GM18517 (cell line): Measurements from ENCODE around the gene SLC49A4.

Experiments
- ATAC-seq: cut with Tn5 transposase; IDR thresholded peaks from one replicate; pipeline ENCODE4 v1.9.1; 2021; ENCODE audit warnings: mild to moderate bottlenecking, moderate library complexity; ENCODE audit not compliant: unreplicated experiment

The SLC49A4 gene

DNA sequence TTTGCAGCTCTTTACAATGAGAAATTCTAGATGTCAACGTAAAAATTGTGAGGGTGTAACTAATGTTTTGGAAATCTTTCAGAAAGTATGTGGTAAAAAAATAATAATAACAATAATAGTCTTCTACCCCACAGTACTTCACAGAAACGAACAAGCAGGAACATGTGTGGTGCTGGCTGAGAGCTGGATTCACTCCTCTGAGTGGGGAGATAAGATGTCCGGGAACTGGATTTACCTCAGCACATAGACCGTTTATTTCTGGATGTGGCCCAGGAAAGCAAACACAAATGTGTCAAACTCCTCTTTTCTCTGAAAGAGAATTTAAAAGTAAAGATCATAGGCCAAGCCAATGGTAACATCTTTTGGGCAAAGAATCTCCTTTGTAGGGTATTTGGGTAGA, 103.4 kb downstream of the SLC49A4 start:
- no peak for ATAC-seq

GRCh38 chr3:122902326-122902725, 107.5 kb downstream of the SLC49A4 start:
- ATAC-seq: no peak

DNA sequence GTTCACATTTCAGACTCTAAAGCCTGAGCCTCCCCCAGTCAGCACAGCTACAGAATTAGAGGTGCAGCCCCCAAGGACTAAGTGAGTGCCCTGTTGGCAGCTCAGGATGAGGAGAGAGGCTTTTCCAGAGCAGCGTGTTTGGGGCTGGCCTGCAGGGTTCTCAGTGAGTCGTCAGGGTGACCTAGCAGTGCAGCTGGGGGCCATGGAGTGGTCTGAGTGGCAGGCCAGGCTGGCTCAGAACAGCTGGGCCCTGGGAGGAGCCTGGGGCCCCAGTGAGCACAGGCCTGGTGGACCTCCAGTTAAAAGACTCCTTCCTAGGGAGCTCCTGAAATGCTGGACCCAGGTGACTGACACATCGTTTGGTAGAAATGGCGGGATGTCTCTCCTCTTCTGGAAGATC, 108.3 kb downstream of the SLC49A4 start:
- no peak for ATAC-seq

DNA sequence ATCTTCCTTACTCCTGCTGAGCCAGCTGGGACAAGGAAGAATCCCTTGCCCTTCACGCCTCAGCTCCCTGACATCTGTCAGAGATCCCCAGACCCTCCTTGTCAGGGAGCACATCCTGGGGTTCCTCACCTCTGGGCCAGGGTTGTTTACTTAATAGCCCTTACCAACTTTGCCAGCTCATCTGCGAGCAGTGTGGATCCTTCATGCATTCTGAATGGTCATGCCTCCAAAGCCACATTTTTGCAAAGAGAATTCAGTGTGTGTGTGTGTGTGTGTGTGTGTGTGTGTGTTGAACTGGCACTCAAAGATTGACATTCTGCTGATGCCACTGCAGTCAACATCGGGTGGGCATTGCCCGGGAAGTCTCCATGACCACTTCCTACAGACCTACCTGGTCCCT, 112.6 kb downstream of the SLC49A4 start:
- ATAC-seq: no peak

- no peak for ATAC-seq
Observed at GRCh38 chr3:122908251-122908650, 113.4 kb downstream of the SLC49A4 start.

DNA sequence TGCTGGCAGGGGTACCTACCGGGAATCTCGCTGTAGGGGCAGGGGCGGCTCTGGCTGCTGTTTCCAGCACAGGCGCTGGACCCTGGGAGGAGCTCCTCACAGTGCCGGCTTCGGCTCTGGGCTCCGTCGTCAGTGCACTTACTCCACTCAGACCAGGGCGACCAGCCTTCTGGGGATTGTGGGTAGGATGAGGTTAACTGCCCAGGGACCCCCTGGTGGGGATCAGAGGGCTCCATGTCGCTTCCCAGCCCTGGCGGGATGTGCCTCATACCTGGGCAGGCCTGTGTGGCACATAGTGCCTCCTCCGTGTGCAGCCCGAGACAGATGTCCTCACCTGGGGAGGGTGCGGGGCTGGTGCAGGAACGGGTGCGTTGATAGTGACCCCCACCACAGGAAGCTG, 117.0 kb downstream of the SLC49A4 start:
- ATAC-seq: no peak

GRCh38 chr3:122912772-122913538, 118.1 kb downstream of the SLC49A4 start:
- ATAC-seq: no peak

DNA sequence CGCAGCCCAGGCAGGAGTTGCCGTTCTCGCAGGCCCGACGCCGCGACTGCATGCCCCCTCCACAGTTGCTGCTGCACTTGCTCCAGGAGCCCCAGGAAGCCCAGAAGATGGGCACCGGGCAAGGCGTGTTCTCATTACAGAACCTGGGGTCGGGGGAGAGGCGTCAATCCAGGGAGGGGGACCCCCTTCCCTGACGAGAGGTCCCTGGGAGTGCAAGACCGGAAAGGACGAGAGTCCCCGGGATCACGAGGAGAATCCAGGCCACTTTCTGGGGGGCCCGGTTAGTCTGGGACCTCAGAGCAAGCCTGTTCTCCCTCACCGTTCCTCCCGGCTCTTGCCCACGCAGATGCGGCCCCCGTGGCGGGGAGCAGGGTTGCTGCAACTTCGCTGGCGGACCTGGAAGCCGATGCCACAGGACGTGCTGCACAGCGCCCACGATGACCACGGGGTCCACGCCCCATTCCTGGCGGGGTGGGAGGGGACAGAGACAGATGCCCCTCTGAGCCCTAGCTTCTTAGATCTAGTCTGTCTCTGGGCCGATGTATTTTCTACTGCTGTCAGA, 118.8 kb downstream of the SLC49A4 start:
- ATAC-seq: no peak

GRCh38 chr3:122915300-122916055, 120.6 kb downstream of the SLC49A4 start:
- ATAC-seq: no peak

DNA sequence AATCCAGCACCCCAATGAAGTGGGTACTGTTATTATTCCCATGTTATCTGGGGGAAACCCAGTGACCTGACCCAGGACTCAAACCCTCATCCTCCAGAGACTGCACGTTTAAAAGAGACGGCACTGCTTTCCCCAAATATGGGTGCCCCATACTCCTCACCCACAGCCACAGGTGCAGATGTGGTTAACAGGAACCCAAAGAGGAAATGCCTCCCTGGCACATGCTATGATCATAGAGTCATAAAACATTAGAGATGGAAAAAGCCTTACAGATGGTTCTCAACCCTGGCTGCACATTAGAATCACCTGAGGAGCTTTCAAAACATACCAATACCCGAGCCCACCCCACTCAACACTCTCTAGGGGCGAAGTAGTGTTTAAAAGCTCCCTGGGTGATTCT, 121.2 kb downstream of the SLC49A4 start:
- ATAC-seq: no peak

GRCh38 chr3:122916580-122916979, 121.7 kb downstream of the SLC49A4 start:
- ATAC-seq: no peak

- ATAC-seq: no peak
Observed at GRCh38 chr3:122917412-122917811, 122.5 kb downstream of the SLC49A4 start.

DNA sequence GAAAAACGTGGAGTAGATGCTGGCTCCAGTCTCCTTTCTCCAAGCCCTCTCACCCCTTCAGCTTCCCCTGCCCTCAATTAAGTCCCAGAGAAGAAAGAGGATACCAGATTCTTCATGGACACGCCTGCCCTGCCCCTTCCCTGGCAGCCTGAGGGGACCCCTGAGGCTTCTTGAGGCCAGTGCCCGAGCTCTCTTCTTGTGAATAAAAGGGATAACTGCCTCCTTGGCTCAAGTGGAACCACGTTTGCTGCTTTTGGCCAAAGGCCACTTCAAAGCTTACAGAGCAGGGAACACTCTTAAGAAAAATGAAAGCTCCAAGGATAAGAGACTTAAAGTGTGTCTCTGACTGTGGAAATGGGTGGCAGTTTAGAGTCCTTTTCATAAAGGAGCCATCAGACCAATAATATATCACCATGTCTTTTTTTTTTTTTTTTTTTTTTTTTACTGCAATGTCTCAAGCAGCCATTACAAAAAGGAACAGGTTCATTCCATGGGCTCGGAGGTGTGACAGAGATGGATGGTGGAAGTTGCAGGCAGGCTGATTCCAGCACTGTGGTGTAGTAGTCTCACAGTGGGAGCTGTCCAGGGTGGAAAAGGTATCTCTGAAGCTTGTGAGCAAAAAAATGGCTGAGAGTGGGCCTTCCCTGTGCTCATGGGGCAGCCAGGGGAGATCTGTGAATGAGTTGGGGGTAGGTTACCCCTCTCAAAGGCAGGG, 123.9 kb downstream of the SLC49A4 start:
- no peak for ATAC-seq

- ATAC-seq: no peak
Observed at GRCh38 chr3:122919291-122919610, 124.4 kb downstream of the SLC49A4 start.

GRCh38 chr3:122920986-122921385, 126.1 kb downstream of the SLC49A4 start:
- ATAC-seq: no peak

DNA sequence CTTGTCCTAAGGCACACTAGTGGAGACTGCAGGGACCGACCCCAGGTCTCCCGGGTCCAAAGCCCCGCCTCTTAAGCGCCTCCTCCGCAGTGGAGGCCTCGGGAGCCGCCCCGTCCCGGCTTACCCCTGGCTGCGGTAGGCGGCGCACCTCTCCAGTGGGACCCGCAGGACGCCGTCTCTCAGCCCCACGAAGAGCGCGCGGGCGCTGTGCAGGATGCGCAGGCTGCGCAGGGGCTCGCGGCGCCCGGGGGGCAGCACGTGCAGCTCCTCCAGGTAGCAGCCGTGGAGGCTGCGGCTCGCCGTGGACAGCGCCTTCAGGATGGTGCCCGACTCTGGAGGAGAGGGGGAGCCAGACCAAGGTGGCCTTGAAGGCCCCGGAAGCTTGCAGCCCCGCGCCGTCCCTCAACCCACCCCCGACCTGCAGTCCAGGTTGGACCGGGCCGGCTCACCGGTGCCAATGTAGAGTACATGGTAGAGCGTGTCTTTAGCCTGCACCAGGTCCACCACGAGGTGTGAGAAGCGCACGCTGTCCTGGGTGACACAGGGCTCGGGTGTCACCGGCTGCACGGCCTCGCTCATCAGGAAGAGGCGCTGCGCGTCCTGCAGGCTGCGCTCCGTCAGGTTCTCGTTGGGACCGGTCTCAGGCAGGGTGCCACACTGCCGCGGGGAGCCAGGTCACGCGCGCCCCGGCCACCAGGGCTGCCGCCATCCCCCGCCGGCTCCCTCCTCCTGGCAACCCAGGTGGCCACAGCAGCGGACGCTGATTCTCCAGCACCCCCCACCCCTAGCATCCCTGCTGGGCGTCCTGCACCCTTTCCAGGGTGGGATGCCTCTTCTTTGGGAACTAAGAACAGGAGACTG, 127.2 kb downstream of the SLC49A4 start:
- no peak for ATAC-seq

DNA sequence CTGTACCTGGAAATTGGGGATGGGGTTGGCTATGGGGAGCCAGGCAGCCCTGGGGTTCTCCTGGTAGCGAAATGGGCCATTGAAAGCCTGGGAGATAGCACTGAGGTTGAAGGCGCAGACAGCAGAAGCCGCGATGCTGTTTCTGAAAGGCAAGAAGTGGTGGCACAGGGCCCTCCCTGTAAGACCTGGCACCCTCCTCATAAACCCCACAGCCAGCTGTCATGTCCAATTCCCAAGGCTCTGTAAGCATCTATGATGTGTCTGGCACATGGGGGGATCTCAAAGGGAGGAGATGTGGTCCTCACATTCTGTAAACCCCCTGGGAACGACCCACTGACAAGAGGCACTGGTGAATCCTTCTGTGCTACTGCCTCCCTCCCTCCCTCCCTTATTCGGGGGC, 128.7 kb downstream of the SLC49A4 start:
- ATAC-seq: no peak

GRCh38 chr3:122924056-122924455, 129.2 kb downstream of the SLC49A4 start:
- ATAC-seq: no peak

DNA sequence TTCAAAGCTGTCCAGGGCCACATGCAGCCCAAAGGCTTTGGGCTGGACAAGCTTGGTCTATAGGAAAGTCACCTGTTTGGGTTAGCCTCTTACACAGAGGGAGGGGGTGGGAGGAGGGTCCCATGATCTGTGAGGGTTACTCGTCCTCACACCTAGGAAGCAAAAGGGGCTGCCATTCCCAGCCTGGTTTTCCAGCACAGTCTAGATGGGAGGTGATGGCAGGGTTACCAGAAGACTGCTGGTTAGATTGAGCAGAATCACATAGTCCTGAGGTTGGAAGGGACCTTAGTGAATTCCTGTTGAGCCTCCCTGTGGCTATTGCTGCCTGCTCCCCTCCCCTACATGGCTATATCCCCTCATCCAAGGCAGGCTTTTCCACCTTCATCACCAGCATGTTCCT, 130.9 kb downstream of the SLC49A4 start:
- no peak for ATAC-seq

GRCh38 chr3:122926322-122926721, 131.5 kb downstream of the SLC49A4 start:
- ATAC-seq: no peak

DNA sequence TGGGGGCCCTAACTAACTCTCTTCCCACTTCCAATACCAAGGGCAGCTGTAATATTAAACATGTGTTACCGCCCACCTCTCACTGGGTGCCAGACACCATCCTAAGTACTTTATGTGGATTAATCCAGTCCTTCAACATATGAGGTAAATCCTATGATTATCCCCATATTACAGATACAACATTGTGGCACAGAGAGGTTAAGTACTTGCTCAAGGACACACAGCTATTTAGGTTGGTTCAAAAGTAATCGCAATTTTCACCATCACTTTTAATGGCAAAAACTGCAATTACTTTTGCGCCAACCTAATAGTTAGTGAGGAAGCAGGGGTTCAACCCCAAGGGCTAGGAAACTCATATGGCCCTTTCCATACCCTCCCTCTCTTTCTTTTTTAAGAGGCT, 131.9 kb downstream of the SLC49A4 start:
- no peak for ATAC-seq
